Activated CD8-positive, alpha-beta memory T cell treated with anti-CD3 and anti-CD28 coated beads for 36 hours (primary cell): ENCODE results near the gene TTC34. TPM values are rescaled to one million over a fixed set of nuclear protein-coding genes. Genes with fewer than 3 reads are reported as not detected.

Experiments used
- CTCF ChIA-PET: fragments of 350-600 bp; sonication (Branson Sonifier 250); formaldehyde crosslinking; loops from one replicate; lab custom pipeline; 2021; ENCODE audit warnings: antibody characterized with exemption; lab: Charles Lee
- POLR2A ChIA-PET: fragments of 350-600 bp; sonication (Branson Sonifier 250); formaldehyde crosslinking; loops from one replicate; lab custom pipeline; 2021; ENCODE audit warnings: antibody characterized with exemption; lab: Charles Lee
- total RNA-seq, 2 experiments: library from RNA; stranded (reverse); gene quantifications; one replicate each; pipeline ENCODE4 v1.2.3, GENCODE V29; 2021

Gene TTC34
- total RNA-seq, 2 experiments from 2014 or later: 1.0 to 1.1 TPM

DNA sequence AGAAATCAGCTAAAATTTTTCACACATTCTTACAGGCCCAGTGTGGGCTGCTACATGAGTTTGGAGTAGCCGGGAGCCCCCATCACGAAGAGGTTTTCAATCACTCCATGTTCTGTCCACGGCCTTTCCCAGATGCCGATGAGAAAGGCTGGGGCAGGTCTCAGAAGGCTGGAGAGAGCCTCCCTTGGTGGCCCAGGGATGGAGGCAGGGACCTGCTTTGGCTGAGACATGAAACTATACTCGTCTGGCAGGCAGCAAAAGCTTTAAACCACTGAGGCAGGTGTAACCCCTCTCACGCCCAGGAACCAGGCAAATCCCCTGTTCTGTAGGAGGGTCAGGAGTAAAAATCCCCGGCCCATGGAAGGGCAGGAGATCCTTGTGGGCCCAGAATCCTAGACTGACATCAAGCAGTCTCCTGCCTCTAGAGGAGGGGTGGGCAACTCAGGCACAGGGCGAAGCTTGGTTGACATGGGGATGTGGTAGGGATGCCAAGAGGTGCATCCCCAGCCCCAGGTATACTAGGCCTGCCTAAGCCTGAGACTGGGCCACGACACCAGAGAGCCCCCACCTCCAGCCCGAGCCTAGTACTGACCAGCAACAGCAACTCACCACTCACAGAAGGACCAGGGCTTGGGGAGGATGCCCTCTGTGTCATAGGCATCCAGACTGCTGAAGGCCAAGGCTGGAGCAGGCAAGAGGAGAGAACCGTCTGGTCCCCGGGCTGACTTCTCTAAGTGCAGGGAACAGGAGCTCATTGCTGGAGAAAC is 177.7 kb downstream of the TTC34 start:
- POLR2A ChIA-PET: no interaction called here
- CTCF ChIA-PET: interaction anchor here (1.1 kb wide), 1 partner anchor 15 kb away, joined by 3 read pairs; no protein-coding TSS in a partner anchor

DNA sequence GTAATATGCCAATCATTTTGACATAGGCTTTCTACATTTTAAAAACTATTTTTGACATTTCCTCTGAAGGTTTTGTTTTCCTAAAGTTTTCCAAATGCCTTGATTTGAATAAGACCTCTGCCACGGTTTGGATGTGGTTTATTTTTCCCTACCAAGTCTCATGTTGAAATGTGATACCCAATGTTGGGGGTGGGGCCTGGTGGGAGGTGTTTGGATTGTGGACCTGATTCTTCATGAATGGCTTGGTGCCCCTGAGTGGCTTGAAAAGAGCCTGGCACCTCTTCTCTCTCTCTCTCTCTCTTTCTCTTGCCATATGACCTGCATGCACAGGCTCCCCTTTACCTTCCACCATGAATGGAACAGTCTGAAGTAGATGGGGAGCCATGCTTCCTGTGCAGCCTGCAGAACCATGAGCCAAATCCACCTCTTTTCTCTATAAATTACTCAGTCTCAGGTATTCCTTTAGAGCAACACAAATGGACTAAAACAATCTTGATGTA is 183.5 kb downstream of the TTC34 start:
- POLR2A ChIA-PET: no interaction called here
- CTCF ChIA-PET: no interaction called here

DNA sequence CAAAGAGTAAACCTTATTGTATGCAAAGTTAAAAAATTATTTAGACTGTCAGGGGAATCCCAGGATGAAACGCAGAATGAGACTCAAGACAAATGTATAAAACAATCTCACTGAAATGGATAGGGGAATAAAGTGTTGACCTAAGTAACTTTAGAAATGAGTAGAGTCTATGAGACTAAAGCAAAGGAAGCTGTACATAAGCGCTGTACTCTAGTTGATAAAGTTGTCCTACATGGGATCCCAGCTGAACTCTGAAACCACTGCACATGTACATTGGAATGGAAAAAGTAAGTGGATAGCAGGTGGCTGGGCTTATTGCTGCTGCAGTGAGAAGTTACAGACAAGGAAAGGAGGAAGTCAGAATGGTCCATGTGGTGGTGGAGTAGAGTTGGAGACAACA is 187.3 kb downstream of the TTC34 start:
- ChIA-PET CTCF (no interaction called here), POLR2A (no interaction called here)

DNA sequence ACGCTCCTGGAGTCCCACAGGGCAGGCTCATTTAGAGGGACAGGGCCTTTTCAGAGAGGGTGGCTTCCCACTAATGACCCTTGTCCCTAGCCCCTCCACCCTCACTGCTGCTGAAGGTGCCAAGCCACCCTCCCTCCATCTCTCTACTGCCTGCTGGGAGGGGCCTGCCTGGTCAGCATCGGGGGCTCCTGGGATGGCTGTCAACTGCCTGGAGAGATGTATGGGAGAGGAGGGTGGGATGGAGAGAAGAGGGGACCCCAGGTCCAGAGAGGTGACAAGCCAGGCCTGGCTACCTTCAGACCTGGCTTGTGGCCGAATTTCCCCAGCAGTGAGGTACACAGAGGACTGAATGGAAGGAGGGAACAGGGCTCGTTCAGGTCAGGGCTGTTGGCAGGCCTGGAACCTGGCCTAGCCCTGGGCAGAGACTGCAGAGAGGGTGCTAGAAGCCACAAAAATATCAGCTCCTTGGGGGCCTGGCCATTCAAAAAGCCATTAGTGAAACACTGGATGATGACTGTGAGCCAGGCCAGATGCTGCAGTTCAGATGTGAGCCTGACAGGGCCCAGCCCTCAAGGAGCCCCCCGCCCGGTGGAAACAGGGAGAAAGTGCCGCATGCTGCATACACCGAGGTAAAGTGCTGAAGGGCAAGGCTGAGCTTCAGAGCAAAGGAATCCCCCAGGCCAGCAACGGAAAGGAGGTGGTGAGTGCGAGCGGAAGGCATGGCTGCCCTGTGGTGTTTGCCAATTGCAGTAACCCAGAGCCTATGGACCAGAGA is 188.7 kb downstream of the TTC34 start:
- ChIA-PET CTCF (no interaction called here), POLR2A (no interaction called here)

DNA sequence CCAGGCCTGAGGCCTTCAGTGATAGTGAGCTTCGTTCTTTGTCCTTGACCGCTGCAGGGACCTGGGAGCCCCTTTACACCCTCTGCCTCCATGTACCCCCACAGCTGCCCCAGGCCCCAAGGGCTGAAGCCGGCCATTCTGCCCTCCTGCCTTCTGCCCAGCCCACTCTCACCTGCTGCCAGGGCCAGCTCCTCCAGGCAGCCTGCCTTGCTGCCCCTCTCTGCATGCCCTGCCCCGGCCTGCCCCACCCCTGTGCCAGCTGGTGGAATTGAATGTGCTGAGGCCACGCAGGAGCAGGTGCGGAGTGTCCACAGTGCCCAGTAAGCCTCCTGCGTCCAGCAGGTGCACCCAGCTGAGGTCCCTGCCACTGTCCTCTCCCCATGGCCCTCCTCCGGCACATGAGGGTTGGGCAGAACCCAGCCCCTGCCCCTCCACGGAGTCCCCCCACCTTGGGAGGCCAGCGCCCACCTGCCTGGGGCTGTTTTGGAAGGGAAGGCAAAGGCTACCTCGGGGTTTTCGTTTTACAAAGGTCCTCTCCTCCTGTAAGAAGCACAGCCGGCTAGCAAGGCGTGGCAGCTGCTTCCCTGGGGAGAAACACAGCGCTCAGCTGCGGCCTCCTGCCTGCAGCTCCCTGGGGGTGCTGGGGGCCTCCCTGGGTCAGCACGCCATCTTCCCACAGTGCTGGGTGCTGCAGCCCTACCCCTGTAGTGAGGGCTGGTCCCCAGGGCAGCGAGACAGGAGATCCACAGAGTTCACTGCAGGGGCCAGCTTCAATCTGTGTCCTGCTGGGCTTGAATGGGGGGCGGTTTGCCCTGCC is 189.7 kb downstream of the TTC34 start:
- POLR2A ChIA-PET: no interaction called here
- CTCF ChIA-PET: no interaction called here

DNA sequence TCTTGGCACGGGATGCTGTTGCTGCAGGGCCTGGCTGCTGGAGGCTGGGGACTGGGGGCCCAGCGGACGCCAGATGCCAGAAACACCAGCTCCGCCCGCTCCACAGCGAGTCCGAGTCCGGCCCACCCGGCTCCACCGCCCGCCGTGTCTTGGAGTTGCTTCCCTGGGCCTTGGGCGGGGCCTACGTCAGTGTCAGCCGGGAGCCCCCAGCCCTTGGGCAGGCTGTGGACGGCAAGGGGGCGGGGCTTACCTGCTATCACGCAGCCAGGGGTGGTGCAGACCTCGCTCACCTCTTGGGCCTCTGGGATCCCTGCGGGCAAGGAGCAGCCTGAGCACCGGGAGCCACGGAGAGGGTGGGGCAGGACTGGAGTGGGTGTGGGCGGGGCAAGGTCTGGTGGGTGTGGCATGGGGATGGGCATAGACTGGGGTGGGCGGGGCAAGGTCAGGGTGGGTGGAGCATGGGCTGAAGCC is 190.4 kb downstream of the TTC34 start:
- ChIA-PET CTCF (no interaction called here), POLR2A (no interaction called here)

DNA sequence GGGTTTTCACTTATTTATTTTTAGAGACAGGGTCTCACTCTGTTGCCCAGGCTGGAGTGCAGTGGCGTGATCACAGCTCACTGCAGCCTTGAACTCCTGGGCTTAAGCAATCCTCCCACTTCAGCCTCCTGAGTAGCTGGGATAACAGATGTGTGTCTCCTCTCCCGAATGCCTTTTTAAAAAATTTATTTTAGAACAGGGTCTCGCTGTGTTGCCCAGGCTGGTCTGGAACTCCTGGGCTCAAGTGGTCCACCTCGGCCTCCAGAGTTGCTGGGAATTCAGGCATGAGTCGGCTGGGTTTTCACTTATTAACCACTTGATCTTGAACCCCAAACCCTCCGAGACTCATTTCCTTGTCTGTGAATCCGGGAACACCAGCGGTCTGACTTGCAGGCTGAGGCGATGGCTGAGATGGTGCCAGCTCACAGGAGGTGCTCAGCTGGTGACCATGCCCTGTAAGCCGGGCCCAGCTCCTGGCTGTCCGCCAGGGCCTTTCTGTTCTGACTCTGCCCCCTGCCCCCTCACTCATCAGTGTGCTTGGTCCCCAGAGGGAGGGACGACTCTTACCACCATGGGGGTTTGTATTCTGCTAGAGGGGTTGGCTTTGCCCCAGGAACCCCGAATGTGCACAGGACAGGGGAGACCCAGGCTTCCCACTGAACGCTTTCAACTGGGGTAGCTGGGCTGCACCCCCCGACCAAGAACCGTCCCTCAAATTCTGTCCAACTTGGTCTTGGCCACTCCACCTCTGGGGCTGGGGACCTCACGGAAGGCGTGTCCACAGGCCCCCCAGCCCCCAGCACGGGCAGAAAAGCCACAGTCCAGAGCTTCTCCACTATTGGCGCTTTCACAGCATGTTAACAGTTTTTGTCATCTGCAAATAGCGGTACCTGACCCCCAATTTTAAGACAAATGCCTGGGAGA is 191.2 kb downstream of the TTC34 start:
- ChIA-PET POLR2A (no interaction called here), CTCF (no interaction called here)

DNA sequence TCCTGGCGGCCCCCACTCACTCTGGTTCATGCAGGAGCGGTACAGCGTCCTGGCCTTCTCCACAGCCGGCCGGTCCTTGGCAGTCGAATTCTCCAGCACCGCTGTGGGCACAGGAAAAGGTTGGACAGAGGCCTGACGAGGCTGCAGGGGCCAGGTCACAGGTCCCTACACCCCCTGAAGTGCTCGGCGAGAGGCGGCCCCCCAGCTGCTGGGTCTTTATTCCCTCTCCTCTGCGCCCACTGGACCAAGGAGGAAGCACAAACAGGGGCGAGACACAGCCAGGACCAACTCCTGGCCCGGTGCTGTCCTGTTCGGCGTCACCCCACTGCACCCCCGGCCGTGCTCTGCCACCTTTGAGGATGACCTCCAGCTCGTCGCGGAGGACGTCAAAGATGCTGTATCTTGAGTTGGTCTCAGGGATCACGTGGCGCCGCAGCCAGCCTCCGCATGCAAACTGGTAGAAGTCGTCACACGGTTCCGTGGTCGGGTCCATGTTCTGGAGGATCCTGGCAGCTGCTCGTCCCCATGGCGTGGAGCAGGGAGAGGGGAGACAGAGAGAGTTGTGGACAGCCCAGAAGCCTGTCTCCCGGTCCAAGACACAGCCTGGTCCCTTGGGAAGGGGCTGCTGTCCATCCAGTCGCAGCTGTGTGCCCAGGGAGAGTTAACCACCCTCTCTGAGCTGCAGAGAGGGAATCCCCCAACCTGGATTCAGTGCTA is 192.0 kb downstream of the TTC34 start:
- CTCF ChIA-PET: no interaction called here

DNA sequence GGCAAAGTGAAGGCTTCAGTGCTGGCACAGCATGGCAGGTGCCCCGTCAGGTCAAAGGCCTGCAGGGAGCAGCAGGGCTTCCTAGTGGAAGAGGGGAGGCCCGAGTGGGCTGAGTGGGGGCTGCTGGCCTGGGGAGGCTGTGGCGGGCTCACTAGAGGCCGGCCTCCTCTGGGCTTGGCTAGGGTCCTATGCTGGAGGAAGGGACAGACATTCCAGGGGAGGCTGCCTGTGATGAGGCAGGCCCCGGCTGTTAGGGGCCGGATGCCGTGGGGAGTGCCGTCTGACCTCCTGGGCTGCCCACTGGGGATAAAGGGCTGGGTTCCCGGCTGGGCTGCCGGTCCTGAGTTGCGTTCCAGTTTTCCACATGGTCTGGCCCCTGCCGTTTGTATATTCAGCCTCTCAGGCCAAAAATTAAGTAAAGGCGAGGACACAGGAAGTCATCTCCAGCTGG is 193.8 kb downstream of the TTC34 start:
- ChIA-PET CTCF (no interaction called here), POLR2A (no interaction called here)

More for the DNA sequence above, 192.0 kb downstream of the TTC34 start:
- POLR2A ChIA-PET: no interaction called here

DNA sequence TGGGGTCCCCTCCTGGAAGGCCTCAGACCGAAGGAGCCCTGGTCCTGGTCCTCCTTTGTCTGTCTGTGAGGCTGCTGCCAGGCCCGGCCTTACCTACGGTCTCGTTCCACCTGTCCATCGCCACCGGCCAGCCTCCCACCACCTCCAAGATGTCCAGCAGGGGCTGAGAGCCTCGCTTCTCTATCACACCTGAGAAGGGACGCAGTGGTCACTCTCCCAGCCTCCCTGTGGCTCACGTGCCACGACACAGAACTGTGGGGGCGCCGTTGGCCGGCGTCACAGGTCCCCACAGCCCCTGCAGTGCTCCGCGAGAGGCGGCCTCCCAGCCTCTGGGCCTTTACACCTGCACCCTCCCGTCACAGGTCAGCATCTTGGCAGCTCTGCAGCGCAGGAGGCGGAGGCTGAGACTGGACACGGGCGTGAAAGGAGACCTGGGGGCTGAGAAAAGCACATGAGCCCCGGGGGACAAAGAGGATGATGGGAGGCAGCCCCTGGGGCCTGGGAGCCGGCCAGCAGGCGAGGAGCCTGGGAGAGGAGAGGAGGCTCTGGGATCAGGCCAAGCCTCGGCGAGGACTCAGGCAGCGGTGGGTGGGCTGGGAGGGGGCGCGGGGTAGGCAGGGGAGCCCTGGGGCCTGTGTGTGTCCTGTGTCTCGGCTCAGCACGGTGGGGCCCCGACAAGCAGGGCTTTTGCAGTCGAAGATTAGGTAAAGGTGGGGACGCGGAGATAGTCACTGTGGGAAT is 194.4 kb downstream of the TTC34 start:
- POLR2A ChIA-PET: no interaction called here
- CTCF ChIA-PET: interaction anchor here (0.7 kb wide), 1 partner anchor 392 kb away, joined by 3 read pairs; no protein-coding TSS in a partner anchor

DNA sequence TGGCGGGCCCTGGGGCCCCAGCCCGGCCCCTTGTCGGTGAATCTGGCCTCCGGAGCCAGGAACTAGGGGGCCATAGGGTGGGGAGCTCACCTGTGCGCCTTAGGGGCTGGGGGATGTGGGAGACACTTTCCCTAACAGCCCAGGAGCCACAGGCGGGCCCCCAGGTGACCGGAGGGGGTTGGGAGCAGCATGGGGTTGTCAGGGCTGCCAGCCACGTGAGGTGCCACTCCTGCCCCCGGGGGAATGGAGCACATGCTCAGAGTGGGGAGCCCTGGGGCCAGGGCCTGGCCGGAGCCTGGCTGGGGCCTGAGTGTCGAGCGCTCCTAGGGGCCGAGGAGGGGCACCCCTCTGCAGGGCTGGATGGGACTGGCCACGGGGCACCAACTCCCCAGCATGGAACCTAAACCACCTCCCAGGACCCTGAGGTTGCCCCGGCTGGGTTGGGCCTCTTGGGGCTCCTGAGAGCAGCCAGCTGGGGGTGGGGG is 195.1 kb downstream of the TTC34 start:
- ChIA-PET CTCF (interaction anchor here (0.7 kb wide), 1 partner anchor 391 kb away, joined by 3 read pairs; no protein-coding TSS in a partner anchor), POLR2A (no interaction called here)

DNA sequence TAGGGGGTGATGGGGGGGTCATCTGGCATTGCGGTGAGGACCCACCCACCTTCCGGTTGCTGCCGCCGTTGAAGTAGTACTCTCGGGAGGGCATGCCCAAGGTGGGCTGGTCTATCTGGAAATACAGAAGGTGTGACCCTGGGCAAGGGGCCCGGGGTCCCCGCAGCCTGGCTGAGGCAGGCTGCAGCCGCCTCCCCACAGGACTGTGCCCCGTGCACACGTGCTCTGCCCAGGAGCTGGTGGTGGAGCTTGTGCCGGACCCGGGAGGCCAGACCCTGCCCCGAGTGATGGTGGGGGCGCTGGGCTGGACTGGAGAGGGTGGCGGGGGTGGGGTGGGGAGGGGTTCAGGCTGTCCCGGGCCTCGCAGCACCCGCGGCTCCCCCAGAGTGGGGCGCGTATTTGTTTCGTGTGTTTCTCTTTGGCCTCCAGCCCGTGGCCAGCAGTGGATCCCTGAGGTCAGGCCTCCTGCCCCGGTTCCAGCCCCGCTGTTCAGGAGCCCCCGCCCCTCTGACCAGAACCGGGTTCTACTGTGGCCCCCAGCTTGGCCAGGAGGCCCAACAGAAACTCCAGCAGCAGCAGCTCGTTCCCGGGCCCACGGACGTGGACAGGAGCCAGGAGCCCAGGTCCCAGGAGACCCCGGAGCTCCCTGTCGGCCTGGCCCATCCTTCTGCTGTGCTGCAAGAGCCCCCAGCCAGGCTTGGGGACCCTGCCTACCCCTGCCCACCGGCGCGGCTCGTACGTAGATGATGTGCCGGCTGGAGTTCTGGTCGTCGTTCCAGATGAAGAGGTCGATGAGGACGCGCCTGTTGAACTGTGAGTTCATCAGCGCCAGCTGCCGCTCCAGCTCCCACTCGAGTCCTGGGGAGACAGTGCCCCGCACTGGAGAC is 195.7 kb downstream of the TTC34 start:
- ChIA-PET POLR2A (no interaction called here), CTCF (no interaction called here)

DNA sequence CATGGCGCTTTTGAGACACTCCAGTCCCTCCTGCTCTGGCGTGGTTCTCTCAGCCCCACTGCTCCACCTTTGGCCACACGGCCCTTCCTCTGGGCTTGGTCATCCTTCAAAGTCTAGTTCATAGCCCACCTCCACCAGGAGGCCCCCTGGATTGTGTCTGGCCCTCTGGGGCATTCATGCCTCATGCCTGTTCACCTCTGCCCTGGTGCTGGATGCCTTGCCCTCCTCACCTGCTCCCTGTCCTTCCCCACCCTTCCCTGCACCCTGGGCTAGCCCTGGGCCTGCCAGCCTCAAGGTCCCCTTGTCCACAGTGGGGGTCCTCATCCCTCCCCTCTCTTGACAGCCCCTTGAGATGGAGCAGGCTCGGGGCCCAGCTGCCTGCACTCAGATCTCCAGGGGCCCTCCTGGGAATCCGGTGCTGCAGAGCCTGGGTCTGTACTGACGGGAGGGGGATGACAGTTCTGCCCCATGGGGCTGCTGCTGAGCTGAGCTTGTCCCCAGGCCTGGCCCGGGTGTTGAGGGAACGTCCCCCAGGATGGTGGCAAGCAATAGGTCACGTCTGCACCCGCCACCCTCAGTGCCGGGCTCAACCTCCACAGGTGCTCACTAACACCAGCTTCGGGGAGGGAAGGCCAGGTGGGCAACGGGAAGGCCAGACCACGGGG is 196.5 kb downstream of the TTC34 start:
- CTCF ChIA-PET: no interaction called here

DNA sequence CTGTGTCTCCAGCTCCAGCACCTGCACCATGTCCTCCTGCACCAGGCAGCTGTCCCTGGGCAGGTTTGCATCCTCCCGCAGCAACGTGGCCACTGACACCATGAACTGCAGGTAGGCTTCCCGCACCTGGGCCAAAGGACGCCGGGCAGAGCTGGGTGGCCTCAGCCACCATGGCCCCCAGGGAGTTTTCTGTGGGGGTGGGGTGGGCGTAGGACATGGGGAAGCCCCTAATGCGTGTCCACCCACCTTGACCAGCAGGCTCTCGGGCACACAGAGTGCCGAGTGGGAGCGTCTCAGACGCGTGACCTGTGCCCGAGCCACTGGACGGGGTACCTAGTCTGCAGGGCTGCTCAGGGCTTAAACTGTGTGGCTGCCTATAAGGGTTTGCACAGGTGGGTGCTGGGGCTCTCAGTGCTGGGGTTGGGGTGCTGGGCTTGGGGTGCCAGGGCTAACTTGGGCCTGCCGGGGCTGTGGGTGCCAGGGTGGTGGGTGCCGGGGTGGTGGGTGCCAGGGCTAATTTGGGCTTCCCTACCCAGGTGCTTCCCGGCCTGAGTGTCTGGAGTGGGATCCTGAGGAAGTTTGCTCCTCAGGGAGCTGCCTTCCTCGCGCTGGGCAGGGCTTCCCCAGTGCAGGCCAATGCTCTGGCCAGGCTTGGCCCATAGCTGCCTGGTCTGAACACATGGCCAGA is 197.2 kb downstream of the TTC34 start:
- POLR2A ChIA-PET: no interaction called here
- CTCF ChIA-PET: no interaction called here

More for the DNA sequence above, 196.5 kb downstream of the TTC34 start:
- POLR2A ChIA-PET: no interaction called here

DNA sequence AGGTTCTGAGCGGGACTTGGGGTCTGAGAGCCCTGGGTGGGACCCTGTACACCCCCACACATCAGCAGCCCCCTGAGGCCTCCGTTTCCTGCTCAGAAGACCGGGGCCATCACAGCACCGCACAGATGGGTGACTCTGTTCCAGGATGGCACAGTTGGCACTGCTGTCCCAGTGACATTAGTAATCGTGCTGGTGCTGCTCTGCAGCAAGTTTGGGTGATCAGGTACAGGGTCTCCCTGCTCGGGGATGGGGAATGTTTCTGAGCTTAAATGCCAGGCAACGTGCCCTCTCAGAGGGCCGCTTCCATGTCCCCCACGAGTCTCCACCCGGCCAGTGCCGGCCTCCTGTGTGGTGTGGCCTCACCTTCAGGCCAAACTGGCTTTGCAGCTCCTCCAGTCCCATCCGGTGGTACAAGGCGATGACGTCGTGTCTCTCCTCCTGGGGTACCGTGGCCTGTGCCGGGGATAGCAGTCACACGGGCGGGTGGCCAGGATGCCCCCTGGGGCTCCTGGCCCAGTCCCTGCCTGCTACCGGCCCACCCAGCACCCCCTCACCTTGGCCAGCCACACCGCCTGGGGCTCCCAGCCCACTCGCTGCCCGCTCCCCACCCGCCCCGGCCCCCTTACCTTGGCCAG is 197.9 kb downstream of the TTC34 start:
- POLR2A ChIA-PET: no interaction called here
- CTCF ChIA-PET: no interaction called here
